Central memory CD8-positive, alpha-beta T cell (primary cell): ENCODE results near the gene CEP68.
A peak's percentile ranks its signal among the peaks of the same experiment; 100 is the strongest.
"Not testable (repeated sequence)": the region's sequence is repeated elsewhere in the genome, so short reads cannot be mapped to it uniquely, and the experiment has no call there.

Source experiments
- ATAC-seq: fragments of 150-1000 bp; cut with Tn5 transposase; replicated peaks from 2 replicates; pipeline ENCODE4 v1.10.0; 2022; ENCODE audit warnings: mild to moderate bottlenecking, moderate FRiP score, moderate number of reproducible peaks; ENCODE audit not compliant: poor library complexity, severe bottlenecking; ENCODE audit errors: extremely low read depth
- DNase-seq, 2 donors: peaks; one replicate each; pipeline ENCODE4 v3.0.0; 2021; ENCODE audit warnings: low spot score in 2 of 2
- H3K27ac Mint-ChIP-seq: one replicate; pipeline ENCODE4 v1.8.0; 2022; ENCODE audit warnings: low read depth, mild to moderate bottlenecking, moderate library complexity, mixed read lengths
- H3K27me3 Mint-ChIP-seq: one replicate; pipeline ENCODE4 v1.8.0; 2022; ENCODE audit warnings: mixed read lengths
- H3K36me3 Mint-ChIP-seq: one replicate; pipeline ENCODE4 v1.8.0; 2022; ENCODE audit warnings: mild to moderate bottlenecking, moderate library complexity, mixed read lengths; ENCODE audit not compliant: insufficient read depth
- H3K4me1 Mint-ChIP-seq: one replicate; pipeline ENCODE4 v1.8.0; 2022; ENCODE audit warnings: mixed read lengths
- H3K4me3 Mint-ChIP-seq: one replicate; pipeline ENCODE4 v1.8.0; 2022; ENCODE audit warnings: mild to moderate bottlenecking, moderate library complexity, mixed read lengths
- H3K9me3 Mint-ChIP-seq: one replicate; pipeline ENCODE4 v1.8.0; 2022; ENCODE audit warnings: mixed read lengths

Gene CEP68, protein sequence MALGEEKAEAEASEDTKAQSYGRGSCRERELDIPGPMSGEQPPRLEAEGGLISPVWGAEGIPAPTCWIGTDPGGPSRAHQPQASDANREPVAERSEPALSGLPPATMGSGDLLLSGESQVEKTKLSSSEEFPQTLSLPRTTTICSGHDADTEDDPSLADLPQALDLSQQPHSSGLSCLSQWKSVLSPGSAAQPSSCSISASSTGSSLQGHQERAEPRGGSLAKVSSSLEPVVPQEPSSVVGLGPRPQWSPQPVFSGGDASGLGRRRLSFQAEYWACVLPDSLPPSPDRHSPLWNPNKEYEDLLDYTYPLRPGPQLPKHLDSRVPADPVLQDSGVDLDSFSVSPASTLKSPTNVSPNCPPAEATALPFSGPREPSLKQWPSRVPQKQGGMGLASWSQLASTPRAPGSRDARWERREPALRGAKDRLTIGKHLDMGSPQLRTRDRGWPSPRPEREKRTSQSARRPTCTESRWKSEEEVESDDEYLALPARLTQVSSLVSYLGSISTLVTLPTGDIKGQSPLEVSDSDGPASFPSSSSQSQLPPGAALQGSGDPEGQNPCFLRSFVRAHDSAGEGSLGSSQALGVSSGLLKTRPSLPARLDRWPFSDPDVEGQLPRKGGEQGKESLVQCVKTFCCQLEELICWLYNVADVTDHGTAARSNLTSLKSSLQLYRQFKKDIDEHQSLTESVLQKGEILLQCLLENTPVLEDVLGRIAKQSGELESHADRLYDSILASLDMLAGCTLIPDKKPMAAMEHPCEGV

DNA sequence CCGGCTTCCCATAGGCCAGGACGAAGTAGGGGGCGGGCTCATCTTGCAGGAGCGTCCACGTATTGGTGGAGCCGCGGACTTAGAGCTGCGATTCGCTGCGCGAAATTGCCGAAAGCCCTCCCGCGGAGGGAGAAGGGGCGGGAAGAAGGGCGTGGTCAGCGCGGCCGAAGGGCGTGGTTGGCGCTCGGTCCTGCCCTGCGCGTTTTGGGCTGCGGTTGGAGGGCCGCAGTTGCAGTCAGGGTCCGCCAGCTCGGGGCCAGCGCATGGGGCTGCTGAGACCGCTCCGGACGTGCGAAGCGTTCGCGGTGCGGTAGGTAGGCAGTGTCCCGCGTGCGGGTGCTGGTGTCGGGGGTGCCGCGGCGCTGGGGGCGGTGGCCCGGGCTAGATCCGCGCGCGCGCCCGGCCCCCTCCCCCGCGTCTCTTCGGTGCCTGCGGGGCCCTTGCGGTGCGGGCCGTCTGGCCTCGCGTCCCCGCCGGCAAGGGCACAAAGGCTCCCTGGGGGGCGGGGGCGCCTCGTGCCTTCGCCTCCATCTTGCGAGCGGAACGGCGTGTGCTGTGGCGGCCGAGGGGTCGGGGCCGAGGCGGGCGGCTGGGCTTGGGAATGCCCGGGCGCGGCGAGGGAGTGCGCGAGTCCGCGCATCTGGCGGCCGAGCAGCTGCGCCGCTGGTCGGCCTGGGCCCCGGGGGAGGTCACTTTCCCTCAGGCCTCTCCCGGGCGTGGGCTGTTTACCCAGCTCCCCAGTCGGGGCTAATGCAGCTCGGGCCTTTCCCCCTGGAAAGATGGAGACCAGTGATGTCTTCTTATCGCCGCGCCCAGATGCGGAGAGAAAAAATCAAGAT is at the start of gene CEP68:
CEP68 (plus strand) TSS at position 202 of the 839 bp plus-strand sequence. CDS start 13,029 bp downstream, outside the sequence.
- Mint-ChIP-seq H3K9me3 (no peaks in the 10 kb centered on the region), H3K27me3 (no peaks in the 10 kb centered on the region), H3K4me1 (peaks cover 56% of the 10 kb centered on the region), H3K4me3 (peak within 1 kb of the TSS; percentile 79), H3K27ac (peak within 1 kb of the TSS; percentile 83), H3K36me3 (peaks cover 11% of the 10 kb centered on the region)
- peak; percentile 92 to 93 for DNase-seq
- peak; percentile 89 for ATAC-seq

DNA sequence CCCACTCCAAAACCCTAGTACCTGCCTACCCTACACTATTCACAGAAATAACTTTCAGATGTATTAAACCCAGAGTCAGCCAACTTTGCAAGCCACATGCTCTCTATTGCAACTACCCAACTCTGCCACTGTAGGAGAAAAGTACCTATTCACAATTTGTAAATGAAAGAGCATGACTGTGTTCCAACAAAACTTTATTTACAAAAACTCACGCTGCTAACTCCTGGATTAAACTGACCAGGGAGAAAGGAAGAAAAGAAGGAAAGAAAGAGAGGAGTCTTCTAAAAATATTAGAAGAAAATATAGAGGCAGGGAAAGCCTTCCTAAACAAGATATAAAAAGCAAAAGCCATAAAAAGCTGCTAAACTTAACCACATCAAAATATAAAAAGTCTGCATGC is 42.4 kb upstream of the CEP68 start:
- ATAC-seq: no peak
- no peak overlapping the region for H3K4me3 Mint-ChIP-seq
- no peak for DNase-seq
- no peaks in the 10 kb centered on the region for H3K4me1 Mint-ChIP-seq
- no peaks in the 10 kb centered on the region for H3K9me3 Mint-ChIP-seq
- H3K36me3 Mint-ChIP-seq: peaks cover 7% of the 10 kb centered on the region
- no peak overlapping the region for H3K27ac Mint-ChIP-seq
- H3K27me3 Mint-ChIP-seq: no peaks in the 10 kb centered on the region

GRCh38 chr2:65015731-65016130 is 40.5 kb upstream of the CEP68 start:
- DNase-seq (no peak), ATAC-seq (no peak)
- Mint-ChIP-seq H3K27me3 (no peaks in the 10 kb centered on the region), H3K27ac (no peak overlapping the region), H3K36me3 (peaks cover 6% of the 10 kb centered on the region), H3K4me3 (no peak overlapping the region), H3K4me1 (no peaks in the 10 kb centered on the region), H3K9me3 (no peaks in the 10 kb centered on the region)

DNA sequence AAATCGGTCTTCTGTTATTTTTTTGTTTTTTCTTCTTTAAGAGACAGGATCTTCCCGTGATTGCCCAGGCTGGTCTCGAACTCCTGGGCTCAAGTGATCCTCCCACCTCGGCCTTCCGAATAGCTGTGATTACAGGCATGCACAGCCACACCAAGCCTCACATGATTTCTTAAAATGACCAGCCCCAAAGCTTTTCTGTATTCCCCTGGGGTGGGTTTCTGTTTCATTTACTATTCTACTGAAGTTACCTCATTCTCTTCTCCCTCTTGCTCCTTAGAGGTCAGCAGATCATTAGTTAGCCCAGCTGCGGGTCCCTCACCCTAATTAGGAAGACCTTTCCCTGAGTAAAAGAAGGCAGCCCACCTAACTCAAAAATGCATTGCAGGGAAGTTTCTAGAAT is 39.4 kb upstream of the CEP68 start:
- no peak overlapping the region for H3K4me3 Mint-ChIP-seq
- H3K9me3 Mint-ChIP-seq: no peaks in the 10 kb centered on the region
- ATAC-seq: no peak
- no peaks in the 10 kb centered on the region for H3K27me3 Mint-ChIP-seq
- DNase-seq: no peak
- peak overlapping the region; percentile 61 for H3K27ac Mint-ChIP-seq
- H3K4me1 Mint-ChIP-seq: no peaks in the 10 kb centered on the region
- peaks cover 6% of the 10 kb centered on the region for H3K36me3 Mint-ChIP-seq

DNA sequence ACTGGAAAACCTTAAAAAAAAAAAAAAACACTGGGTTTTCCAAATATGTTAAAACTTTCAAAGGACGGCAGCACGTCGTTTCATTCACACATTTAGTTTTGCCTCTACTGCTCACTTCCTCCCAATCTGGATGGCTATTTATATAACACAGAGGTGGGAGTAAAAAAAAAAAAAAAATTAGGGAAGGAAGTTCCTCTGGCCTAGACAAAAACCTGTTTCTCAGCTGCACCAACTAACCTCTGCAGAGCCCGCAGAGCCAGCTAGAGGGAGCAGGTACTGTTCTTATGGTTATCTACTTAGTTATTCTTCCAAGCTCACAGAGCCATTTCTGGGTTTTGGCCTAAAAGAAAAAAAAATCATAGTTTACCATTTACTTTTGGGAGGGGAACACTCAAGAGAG is 38.9 kb upstream of the CEP68 start:
- Mint-ChIP-seq H3K36me3 (peaks cover 6% of the 10 kb centered on the region), H3K9me3 (no peaks in the 10 kb centered on the region), H3K27ac (no peak overlapping the region), H3K4me1 (no peaks in the 10 kb centered on the region), H3K27me3 (no peaks in the 10 kb centered on the region), H3K4me3 (no peak overlapping the region)
- ATAC-seq (peak; percentile 14), DNase-seq (no peak)

DNA sequence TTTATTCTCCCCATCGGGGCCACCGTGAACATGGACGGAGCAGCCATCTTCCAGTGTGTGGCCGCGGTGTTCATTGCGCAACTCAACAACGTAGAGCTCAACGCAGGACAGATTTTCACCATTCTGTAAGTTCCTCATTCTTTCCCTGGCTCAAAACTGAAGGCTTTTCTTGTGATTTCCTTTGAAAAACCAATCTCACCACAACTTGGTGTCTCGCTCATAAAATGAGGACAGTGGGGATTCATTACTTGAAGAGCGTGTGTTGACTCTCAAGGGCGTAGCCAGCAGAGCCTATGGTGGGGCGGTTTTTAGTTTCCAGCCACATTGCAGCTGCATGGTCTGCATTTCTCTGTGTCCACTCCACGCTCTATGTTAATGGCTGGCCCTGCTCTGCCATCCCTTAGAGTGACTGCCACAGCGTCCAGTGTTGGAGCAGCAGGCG is 38.1 kb upstream of the CEP68 start:
- no peaks in the 10 kb centered on the region for H3K4me1 Mint-ChIP-seq
- peaks cover 6% of the 10 kb centered on the region for H3K36me3 Mint-ChIP-seq
- no peak overlapping the region for H3K27ac Mint-ChIP-seq
- no peak for ATAC-seq
- no peak overlapping the region for H3K4me3 Mint-ChIP-seq
- no peak for DNase-seq
- no peaks in the 10 kb centered on the region for H3K9me3 Mint-ChIP-seq
- H3K27me3 Mint-ChIP-seq: no peaks in the 10 kb centered on the region

GRCh38 chr2:65019010-65019409 is 37.2 kb upstream of the CEP68 start:
- no peaks in the 10 kb centered on the region for H3K9me3 Mint-ChIP-seq
- no peak overlapping the region for H3K27ac Mint-ChIP-seq
- no peak overlapping the region for H3K4me3 Mint-ChIP-seq
- DNase-seq (no peak), ATAC-seq (no peak)
- H3K4me1 Mint-ChIP-seq: no peaks in the 10 kb centered on the region
- H3K36me3 Mint-ChIP-seq: peaks cover 4% of the 10 kb centered on the region
- no peaks in the 10 kb centered on the region for H3K27me3 Mint-ChIP-seq

DNA sequence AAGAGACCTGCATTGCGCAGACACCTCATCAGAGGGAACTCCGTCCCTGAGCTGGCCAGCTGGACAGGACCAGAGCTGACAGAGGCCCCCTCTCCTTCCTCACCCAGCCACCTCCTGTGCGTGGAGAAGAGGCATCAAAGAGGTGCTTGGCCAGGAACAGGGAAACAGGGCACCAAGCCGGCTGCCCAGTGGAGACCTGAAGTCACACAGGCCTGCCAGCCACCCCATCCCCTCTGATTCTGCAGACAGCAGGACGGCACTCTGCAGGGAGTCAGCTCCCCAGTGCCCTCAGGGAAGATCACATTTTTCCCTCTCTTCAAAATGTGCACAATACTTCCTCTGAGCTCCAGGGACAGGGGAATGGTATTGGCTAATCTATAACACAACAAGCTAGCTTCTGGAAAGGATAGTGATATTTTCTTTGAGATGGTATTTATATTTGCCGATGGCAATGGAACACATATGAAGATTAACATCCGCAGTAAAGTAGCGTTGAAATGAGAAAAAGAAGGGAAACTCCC is 36.5 kb upstream of the CEP68 start:
- ATAC-seq (no peak), DNase-seq (no peak)
- Mint-ChIP-seq H3K27me3 (no peaks in the 10 kb centered on the region), H3K36me3 (peaks cover 4% of the 10 kb centered on the region), H3K4me3 (no peak overlapping the region), H3K9me3 (no peaks in the 10 kb centered on the region), H3K4me1 (no peaks in the 10 kb centered on the region), H3K27ac (peak overlapping the region; percentile 59)

DNA sequence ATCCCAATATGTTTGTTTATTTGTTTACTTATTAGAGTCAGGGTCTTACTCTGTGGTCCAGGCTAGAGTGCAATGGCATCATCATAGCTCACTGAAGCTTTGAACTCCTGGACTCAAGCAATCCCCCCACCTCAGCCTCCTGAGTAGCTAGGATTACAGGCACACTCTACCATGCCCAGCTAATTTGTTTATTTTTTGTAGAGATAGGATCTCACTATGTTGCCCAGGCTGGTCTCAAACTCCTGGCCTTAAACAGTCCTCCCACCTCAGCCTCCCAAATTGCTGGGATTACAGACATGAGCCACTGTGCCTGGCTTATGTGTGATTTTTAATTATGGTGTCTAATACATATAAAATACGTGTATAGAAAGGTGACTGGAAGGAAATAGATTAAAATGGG is 36.0 kb upstream of the CEP68 start:
- H3K4me3 Mint-ChIP-seq, H3K9me3 Mint-ChIP-seq, H3K27me3 Mint-ChIP-seq, H3K4me1 Mint-ChIP-seq, DNase-seq, ATAC-seq, H3K36me3 Mint-ChIP-seq: not testable (repeated sequence)
- peak overlapping the region; percentile 59 for H3K27ac Mint-ChIP-seq

GRCh38 chr2:65020943-65021528 is 35.2 kb upstream of the CEP68 start:
- H3K4me3 Mint-ChIP-seq: no peak overlapping the region
- no peaks in the 10 kb centered on the region for H3K9me3 Mint-ChIP-seq
- no peaks in the 10 kb centered on the region for H3K27me3 Mint-ChIP-seq
- H3K27ac Mint-ChIP-seq: peak overlapping the region; percentile 44
- ATAC-seq (no peak), DNase-seq (no peak)
- H3K36me3 Mint-ChIP-seq: peaks cover 4% of the 10 kb centered on the region
- no peaks in the 10 kb centered on the region for H3K4me1 Mint-ChIP-seq

DNA sequence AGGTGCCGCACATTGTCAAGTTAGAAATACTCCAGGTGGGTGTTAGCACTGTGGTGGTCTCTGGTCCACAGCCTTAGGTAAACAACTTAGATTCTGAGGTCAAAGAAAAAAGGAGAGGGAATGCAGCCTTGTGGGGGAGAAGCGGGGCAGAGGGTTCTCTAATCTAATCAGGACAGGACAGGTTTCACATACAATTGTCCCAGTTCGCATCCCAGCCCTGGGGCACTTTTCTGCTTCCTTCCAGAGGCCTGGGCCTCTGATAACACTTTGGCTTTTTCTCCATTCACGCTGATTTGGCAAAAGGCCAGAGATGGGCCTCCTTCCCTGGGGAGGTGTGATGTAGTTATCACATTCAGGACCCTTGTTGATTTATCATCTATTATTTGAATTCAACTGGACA is 34.5 kb upstream of the CEP68 start:
- Mint-ChIP-seq H3K27ac (peak overlapping the region; percentile 44), H3K4me1 (no peaks in the 10 kb centered on the region), H3K27me3 (no peaks in the 10 kb centered on the region), H3K36me3 (peaks cover 4% of the 10 kb centered on the region), H3K4me3 (no peak overlapping the region), H3K9me3 (no peaks in the 10 kb centered on the region)
- ATAC-seq (no peak), DNase-seq (no peak)

GRCh38 chr2:65022189-65022588 is 34.0 kb upstream of the CEP68 start:
- no peaks in the 10 kb centered on the region for H3K27me3 Mint-ChIP-seq
- H3K4me1 Mint-ChIP-seq: no peaks in the 10 kb centered on the region
- ATAC-seq (no peak), DNase-seq (no peak)
- no peak overlapping the region for H3K4me3 Mint-ChIP-seq
- H3K27ac Mint-ChIP-seq: no peak overlapping the region
- H3K9me3 Mint-ChIP-seq: no peaks in the 10 kb centered on the region
- peaks cover 4% of the 10 kb centered on the region for H3K36me3 Mint-ChIP-seq
